ENCODE data around the gene KRTAP17-1. TPM values are rescaled to one million over a fixed set of nuclear protein-coding genes. Genes with fewer than 3 reads are reported as not detected.

The KRTAP17-1 gene
- polyA plus RNA-seq, 1 donor: not detected

DNA sequence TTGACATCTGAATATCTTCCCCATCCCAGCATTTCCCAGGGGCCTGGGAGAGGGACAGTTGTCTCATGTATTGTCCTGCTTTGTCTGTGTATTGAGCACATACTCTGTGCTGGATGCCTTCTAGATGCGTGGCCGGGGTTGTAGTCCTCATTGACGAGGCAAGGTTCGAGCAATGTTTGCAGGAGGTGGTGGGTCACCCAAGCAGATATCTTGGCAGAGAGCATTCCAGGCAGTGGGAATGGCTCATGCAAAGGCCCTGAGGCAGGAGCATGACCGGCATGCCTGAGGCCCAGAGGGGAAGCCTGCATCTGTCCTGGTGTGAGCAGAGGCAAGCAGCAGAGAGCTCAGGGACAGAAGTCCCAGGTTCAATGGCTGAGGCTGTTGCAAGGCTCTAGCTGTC, 17.6 kb upstream of the KRTAP17-1 start:
- no peak for DNase-seq (ENCODE audit: low read depth)

DNA sequence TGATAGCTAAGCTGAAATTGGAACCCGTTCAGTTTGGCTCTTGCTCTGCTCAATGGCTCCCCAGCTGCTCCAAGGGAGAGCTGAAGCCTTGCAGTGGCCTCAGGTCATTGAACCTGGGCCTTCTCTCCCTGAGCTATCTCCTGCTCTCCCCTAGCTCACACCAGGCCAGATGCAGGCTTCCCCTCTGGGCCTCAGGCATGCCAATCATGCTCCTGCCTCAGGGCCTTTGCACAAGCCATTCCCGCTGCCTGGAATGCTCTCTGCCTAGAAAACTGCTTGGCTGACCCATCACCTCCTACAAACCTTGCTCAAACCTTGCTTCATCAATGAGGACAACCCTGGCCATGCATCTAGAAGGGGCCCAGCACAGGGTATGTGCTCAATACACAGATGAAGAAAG, 16.7 kb upstream of the KRTAP17-1 start:
- DNase-seq (ENCODE audit: low read depth): no peak

DNA sequence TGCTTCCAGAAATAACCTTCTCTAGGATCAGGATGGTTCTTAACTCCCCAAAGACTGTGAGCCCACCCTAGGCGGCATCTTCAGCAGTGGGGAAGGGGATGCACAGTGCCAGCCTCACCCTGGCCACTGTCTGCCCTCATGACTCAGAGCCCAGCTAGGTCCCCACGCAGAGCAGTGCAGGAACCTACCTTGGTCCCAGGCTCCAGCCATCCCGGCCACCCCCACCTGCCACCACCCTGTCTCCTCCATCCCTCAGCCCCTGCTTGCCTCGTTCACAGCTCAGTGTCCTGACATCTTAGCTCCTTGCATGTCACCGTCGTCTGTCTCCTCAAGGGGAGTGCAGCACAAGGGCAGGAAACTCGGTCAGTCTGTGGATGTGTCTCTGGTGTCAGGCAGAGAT, 16.1 kb upstream of the KRTAP17-1 start:
- no peak for DNase-seq (ENCODE audit: low read depth)

DNA sequence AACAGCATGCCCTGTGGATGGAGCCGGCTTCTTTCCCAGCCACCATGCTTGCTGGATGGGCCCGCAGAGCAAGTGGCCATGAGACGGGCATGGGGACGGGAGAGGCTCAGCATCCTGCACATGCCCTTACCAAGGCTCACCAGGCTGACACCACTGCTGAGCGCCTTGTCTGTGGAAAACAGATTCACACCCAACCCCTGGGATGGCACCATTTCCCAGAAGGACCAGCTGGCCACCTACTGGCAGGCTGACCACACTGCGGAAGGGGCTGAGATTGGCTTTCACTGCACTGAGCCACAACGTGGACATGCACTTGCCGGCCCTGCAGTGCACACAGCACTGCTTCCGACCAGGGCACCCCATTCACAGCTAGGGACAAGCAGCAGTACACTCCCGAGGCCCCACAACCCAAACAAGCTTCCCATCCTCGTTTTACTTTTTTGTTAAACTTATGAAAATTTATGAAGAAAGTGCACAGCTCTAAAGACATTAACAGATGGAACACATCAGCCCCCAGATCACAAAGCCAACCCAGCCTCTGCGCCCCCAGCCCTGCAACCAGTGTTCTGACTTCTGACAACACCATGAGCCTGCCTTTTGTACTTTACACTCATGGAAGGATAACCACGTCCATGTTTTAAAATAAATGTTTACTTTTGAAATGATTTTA, 13.9 kb upstream of the KRTAP17-1 start:
- DNase-seq (ENCODE audit: low read depth): no peak

DNA sequence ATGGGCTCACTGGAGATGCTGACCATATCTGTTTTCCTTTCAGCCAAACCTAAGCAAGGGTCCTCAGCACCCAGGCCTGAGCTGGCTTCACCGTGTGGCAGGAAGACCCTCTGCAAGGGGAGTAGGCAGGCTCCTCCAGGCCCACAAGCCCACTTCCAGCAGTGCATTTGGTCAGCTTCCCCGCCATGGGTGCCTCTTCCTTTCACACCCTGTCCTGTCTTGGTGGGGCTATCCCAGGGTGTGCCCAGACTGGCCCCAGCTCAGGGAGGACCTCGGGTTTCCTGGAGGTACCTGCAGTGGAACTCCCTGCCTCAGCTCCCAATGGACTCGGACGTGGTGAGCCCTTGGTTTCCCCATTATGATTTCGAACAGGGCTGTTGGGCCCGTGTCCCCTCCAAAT, 12.7 kb upstream of the KRTAP17-1 start:
- DNase-seq (ENCODE audit: low read depth): no peak

- DNase-seq (ENCODE audit: low read depth): no peak
Measured at GRCh38 chr17:41327411-41328120, 12.1 kb upstream of the KRTAP17-1 start.

GRCh38 chr17:41326173-41327145, 10.9 kb upstream of the KRTAP17-1 start:
- no peak for DNase-seq (ENCODE audit: low read depth)

- DNase-seq (ENCODE audit: low read depth): no peak
Measured at GRCh38 chr17:41325611-41326010, 10.1 kb upstream of the KRTAP17-1 start.

GRCh38 chr17:41325126-41325525, 9.6 kb upstream of the KRTAP17-1 start:
- DNase-seq (ENCODE audit: low read depth): no peak

- no peak for DNase-seq (ENCODE audit: low read depth)
Measured at GRCh38 chr17:41324180-41325075, 8.9 kb upstream of the KRTAP17-1 start.

DNA sequence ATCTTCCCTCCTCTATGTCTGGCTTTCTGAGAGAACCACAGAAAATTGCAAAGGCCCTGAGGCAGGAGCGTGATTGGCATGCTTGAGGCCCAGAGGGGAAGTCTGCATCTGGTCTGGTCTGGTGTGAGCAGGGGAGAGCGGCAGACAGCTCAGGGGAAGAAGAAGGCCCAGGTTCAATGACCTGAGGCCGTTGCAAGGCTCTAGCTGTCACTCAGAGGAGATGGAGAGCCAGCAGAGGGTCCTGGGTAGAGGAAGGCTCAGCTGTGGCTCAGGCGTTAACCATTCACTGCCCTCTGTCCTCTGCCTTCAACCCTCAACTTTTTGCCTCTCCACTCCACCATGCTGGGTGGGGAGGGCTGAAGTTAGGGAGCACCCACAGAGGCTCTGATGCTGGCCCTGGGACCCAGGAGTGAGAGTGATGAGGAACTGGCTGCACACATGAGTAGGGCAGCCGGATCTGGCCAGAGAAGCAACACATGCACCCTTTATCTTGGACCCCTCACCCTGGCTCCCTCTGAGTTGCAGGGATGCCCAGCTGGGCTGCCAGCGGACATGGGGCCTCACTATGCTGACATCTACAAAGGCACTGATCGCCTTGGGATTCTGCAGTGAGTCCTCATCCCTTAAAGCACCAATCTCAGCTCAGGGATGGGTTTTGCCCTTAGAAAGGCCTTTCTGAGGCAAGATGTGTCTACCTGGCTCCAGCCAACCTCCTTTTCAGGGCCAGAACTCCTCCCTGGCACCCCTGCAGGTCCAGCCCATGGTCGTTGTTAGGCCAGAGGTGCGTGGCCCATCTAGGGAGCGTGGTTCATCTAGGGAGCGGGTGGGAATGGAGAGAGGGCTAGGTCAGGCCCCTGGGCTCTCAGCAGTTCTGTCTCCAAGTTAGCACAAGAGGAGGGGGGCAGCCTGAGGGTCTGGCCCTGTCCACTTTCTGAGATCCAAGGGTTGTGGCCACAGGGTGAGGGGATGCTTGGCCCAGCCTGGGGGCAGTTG, 7.7 kb upstream of the KRTAP17-1 start:
- no peak for DNase-seq (ENCODE audit: low read depth)

- peak; percentile 8 for DNase-seq (ENCODE audit: low read depth)
Measured at GRCh38 chr17:41322094-41322902, 6.8 kb upstream of the KRTAP17-1 start.

GRCh38 chr17:41318231-41318630, 2.7 kb upstream of the KRTAP17-1 start:
- no peak for DNase-seq (ENCODE audit: low read depth)

DNA sequence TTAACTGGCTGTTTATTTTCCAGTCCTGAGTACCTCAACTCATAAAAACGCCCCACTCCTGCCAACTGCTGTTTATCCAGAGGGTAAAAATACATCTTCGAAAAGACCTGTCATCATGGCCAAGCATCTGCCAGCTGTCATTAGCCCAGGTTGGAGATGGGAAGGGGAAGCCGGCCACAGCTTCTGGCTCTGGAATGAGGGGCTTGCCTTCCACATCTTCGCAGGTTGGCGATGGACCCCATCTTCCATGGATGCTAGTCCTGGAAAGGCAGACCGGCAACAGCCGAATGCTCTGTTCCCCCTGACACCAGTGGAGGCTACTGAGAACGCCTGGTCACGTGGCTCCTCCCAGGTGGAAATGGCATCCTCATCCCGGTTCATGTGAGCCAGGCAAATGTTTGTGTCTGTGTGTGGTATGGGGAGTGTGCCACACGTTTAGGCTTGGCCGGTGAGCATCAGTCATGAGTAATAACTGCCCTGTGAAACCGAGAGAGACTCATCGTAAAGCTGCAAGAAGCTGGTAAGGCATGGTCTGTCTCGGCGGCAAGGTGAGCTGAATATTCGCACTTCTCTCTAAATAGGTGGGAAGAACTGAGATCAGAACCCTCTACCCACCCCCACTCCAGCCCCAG, 420 bp upstream of the KRTAP17-1 start:
- no peak for DNase-seq (ENCODE audit: low read depth)

DNA sequence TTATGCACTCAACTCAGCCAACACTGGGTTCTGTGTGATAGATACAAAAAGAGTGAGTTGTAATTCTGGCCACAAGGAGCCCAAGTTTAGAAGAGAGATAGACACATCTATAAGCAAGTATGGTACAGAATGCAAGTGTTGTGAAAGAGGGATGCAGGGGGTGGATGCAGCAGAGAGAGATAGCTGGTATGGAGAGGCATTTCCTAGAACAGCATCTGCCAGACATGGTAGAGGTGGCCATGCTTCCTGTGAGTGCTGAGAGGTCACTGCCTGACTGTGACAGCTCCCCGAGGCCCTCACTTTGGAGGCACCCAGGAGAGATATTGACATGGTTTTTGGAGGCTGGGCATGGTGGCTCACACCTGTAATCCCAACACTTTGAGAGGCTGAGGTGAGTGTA, 4.4 kb downstream of the KRTAP17-1 start:
- DNase-seq (ENCODE audit: low read depth): no peak

GRCh38 chr17:41308918-41309359, 6.6 kb downstream of the KRTAP17-1 start, which contains the start of gene KRTAP16-1:
Gene KRTAP16-1, minus strand, starts transcription at chr17:41309309. Its CDS starts 56 bp downstream, at chr17:41309253.
- DNase-seq (ENCODE audit: low read depth): no peak

GRCh38 chr17:41308251-41308917, 7.1 kb downstream of the KRTAP17-1 start:
- DNase-seq (ENCODE audit: low read depth): peak; percentile 20

- DNase-seq (ENCODE audit: low read depth): no peak
Measured at GRCh38 chr17:41307647-41308046, 7.9 kb downstream of the KRTAP17-1 start.

Measured in forelimb muscle (tissue), 1 donor.